GM19025 (cell line): ENCODE results near the gene ZNF136.

Experiments used
- ATAC-seq: cut with Tn5 transposase; IDR thresholded peaks from one replicate; pipeline ENCODE4 v1.9.1; 2021; ENCODE audit warnings: mild to moderate bottlenecking, low read depth, moderate library complexity; ENCODE audit not compliant: unreplicated experiment

Gene ZNF136

GRCh38 chr19:12162882-12163806, at the start of gene ZNF136:
Gene ZNF136, plus strand, starts transcription at chr19:12163096. Its CDS starts 108 bp downstream, at chr19:12163204.
- ATAC-seq: peak; percentile 94

GRCh38 chr19:12113121-12113520, 49.8 kb upstream of the ZNF136 start:
- no peak for ATAC-seq

GRCh38 chr19:12117201-12117970, 45.5 kb upstream of the ZNF136 start:
- no peak for ATAC-seq

GRCh38 chr19:12126707-12127106, 36.2 kb upstream of the ZNF136 start:
- no peak for ATAC-seq

- no peak for ATAC-seq
These were observed 29.8 kb upstream of the ZNF136 start for GRCh38 chr19:12133069-12133468.

GRCh38 chr19:12137221-12137940, 25.5 kb upstream of the ZNF136 start:
- ATAC-seq: no peak

- ATAC-seq: no peak
These were observed 23.6 kb upstream of the ZNF136 start for GRCh38 chr19:12139269-12139668.

GRCh38 chr19:12139885-12140544, 22.9 kb upstream of the ZNF136 start, which contains the start of gene ZNF20:
Gene ZNF20, minus strand, starts transcription at chr19:12140350. Its CDS starts 168 bp downstream, at chr19:12140182.
- ATAC-seq: peak; percentile 88

- ATAC-seq: peak; percentile 7
These were observed 22.1 kb upstream of the ZNF136 start for GRCh38 chr19:12140545-12141404.

- no peak for ATAC-seq
These were observed 21.5 kb upstream of the ZNF136 start for GRCh38 chr19:12141405-12141736.

- ATAC-seq: no peak
These were observed 17.5 kb upstream of the ZNF136 start for GRCh38 chr19:12145348-12145747.

GRCh38 chr19:12155324-12155860, 7.5 kb upstream of the ZNF136 start:
- no peak for ATAC-seq

- peak; percentile 94 for ATAC-seq
These were observed 6.5 kb upstream of the ZNF136 start, which contains the start of gene ZNF625 for GRCh38 chr19:12156223-12157058. Gene ZNF625, minus strand, starts transcription at chr19:12156734. Its CDS starts 176 bp downstream, at chr19:12156558.

GRCh38 chr19:12159773-12160414, 3.0 kb upstream of the ZNF136 start:
- no peak for ATAC-seq

GRCh38 chr19:12162513-12162881, 399 bp upstream of the ZNF136 start:
- no peak for ATAC-seq

- ATAC-seq: no peak
These were observed 930 bp downstream of the ZNF136 start for GRCh38 chr19:12163826-12164225.

- no peak for ATAC-seq
These were observed 3.7 kb downstream of the ZNF136 start for GRCh38 chr19:12166626-12167025.

GRCh38 chr19:12180377-12180776, 17.5 kb downstream of the ZNF136 start:
- no peak for ATAC-seq
